SK-N-SH (cell line): ENCODE measurements around the gene PLCE1. TPM values are rescaled to one million over a fixed set of nuclear protein-coding genes. Genes with fewer than 3 reads are reported as not detected.

ENCODE experiments used
- CTCF ChIA-PET: fragments of 300-600, 350-600 bp; formaldehyde crosslinking; extraction: SDS; loops from one replicate; lab custom pipeline; 2021; lab: Yijun Ruan, JAX
- POLR2A ChIA-PET: fragments of 350-600 bp; sonication (Branson Sonifier 250); formaldehyde crosslinking; extraction: SDS; loops from one replicate; lab custom pipeline; 2020; ENCODE audit warnings: antibody characterized with exemption, inconsistent platforms; lab: Yijun Ruan, JAX
- DNase-seq: peaks from one replicate; pipeline ENCODE4 v3.0.0; 2012
- H2AFZ ChIP-seq: fragments of 200-600 bp; sonication (generic); 2 replicates; pipeline ENCODE4 v1.8.1; 2016; ENCODE audit warnings: antibody characterized with exemption, mild to moderate bottlenecking, low read depth
- H3F3A ChIP-seq: fragments of 200-600 bp; sonication (generic); replicated peaks from 2 replicates; pipeline ENCODE3; 2016; ENCODE audit warnings: antibody characterized with exemption, mild to moderate bottlenecking; ENCODE audit not compliant: insufficient read depth
- H3K27ac ChIP-seq, 2 experiments: fragments of 200-500 bp in 1 of 2; fragments of 200-600 bp in 1 of 2; sonication (Bioruptor generic) in 1 of 2; sonication (generic), shearing (Covaris generic) in 1 of 2; 2 replicates each; pipeline versions ENCODE4 v1.5.1 to v1.6.1; 2014 to 2016; ENCODE audit warnings: low read depth in 2 of 2, inconsistent platforms in 1 of 2, low read length in 1 of 2, mild to moderate bottlenecking in 1 of 2, mixed read lengths in 1 of 2
- H3K27me3 ChIP-seq: fragments of 200-600 bp; sonication (generic), shearing (Covaris generic); 2 replicates; pipeline ENCODE4 v1.6.1; 2016; ENCODE audit warnings: mixed run types; ENCODE audit not compliant: insufficient read depth
- H3K36me3 ChIP-seq, 2 experiments: fragments of 200-500 bp in 1 of 2; fragments of 200-600 bp in 1 of 2; sonication (Bioruptor generic) in 1 of 2; sonication (generic) in 1 of 2; replicated peaks in 1 of 2; 2 replicates each; pipeline versions ENCODE3 to v1.5.1; 2014 to 2016; ENCODE audit warnings: low read length in 1 of 2, mild to moderate bottlenecking in 1 of 2; ENCODE audit not compliant: insufficient read depth in 2 of 2, control insufficient read depth in 1 of 2
- H3K4me1 ChIP-seq, 2 experiments: fragments of 200-500 bp in 1 of 2; fragments of 200-600 bp in 1 of 2; sonication (Bioruptor generic) in 1 of 2; sonication (generic), shearing (Covaris generic) in 1 of 2; 2 replicates each; pipeline versions ENCODE4 v1.5.1 to v1.6.1; 2014 to 2016; ENCODE audit warnings: low read depth in 1 of 2, low read length in 1 of 2, mixed run types in 1 of 2; ENCODE audit not compliant: insufficient read depth in 2 of 2, control insufficient read depth in 1 of 2
- H3K4me2 ChIP-seq: fragments of 200-600 bp; sonication (generic), shearing (Covaris generic); 2 replicates; pipeline ENCODE4 v1.6.1; 2017; ENCODE audit warnings: mixed run types
- H3K4me3 ChIP-seq, 2 experiments: fragments of 200-500 bp in 1 of 2; fragments of 200-600 bp in 1 of 2; sonication (Bioruptor generic) in 1 of 2; sonication (generic), shearing (Covaris generic) in 1 of 2; 2 replicates each; pipeline versions ENCODE4 v1.5.1 to v1.8.1; 2014 to 2016; ENCODE audit warnings: low read depth in 2 of 2, inconsistent platforms in 1 of 2, low read length in 1 of 2, mild to moderate bottlenecking in 1 of 2, mixed read lengths in 1 of 2, moderate library complexity in 1 of 2
- H3K79me2 ChIP-seq: fragments of 200-600 bp; sonication (generic); 2 replicates; pipeline ENCODE4 v1.8.1; 2017; ENCODE audit warnings: mild to moderate bottlenecking; ENCODE audit not compliant: insufficient read depth
- H3K9ac ChIP-seq: fragments of 200-600 bp; sonication (generic); 2 replicates; pipeline ENCODE4 v1.6.1; 2017; ENCODE audit warnings: mixed run types
- H3K9me2 ChIP-seq: fragments of 200-600 bp; sonication (generic); 2 replicates; pipeline ENCODE4 v1.6.1; 2017; ENCODE audit warnings: mixed run types
- H3K9me3 ChIP-seq: fragments of 200-600 bp; sonication (generic); 2 replicates; pipeline ENCODE4 v1.6.1; 2017; ENCODE audit warnings: mixed run types, mild to moderate bottlenecking, moderate library complexity
- H4K20me1 ChIP-seq: fragments of 200-600 bp; sonication (generic); 2 replicates; pipeline ENCODE4 v1.6.1; 2017; ENCODE audit warnings: mild to moderate bottlenecking, mixed run types; ENCODE audit not compliant: insufficient read depth
- CHD2 ChIP-seq: fragments of 150-350 bp; IDR thresholded peaks from 2 replicates; pipeline ENCODE4 v1.6.1; 2018; ENCODE audit warnings: low read length; ENCODE audit not compliant: partially characterized antibody
- ELF1 ChIP-seq: IDR thresholded peaks from 2 replicates; pipeline ENCODE4 v1.4.0; 2012
- FOXJ3 ChIP-seq: sonication (generic); formaldehyde crosslinking; IDR thresholded peaks from 2 replicates; pipeline ENCODE4 v1.5.1; 2020; ENCODE audit warnings: mild to moderate bottlenecking, missing genetic modification reagents
- FOXM1 ChIP-seq: IDR thresholded peaks from 2 replicates; pipeline ENCODE4 v1.4.0; 2012; ENCODE audit warnings: low read depth, mild to moderate bottlenecking
- GABPA ChIP-seq: IDR thresholded peaks from 2 replicates; pipeline ENCODE4 v1.4.0; 2012; ENCODE audit warnings: low read depth, mild to moderate bottlenecking
- JUND ChIP-seq: IDR thresholded peaks from 2 replicates; pipeline ENCODE4 v1.4.0; 2012
- MEF2A ChIP-seq: IDR thresholded peaks from 2 replicates; pipeline ENCODE4 v1.4.0; 2012; ENCODE audit warnings: low read depth, borderline replicate concordance
- MXI1 ChIP-seq: IDR thresholded peaks from 2 replicates; pipeline ENCODE4 v1.6.1; 2012; ENCODE audit warnings: mild to moderate bottlenecking, low read depth, low read length, improper control_type of control experiment
- NRF1 ChIP-seq: IDR thresholded peaks from 2 replicates; pipeline ENCODE4 v1.6.1; 2012; ENCODE audit warnings: low read depth, mild to moderate bottlenecking, low read length
- RAD21 ChIP-seq: IDR thresholded peaks from 2 replicates; pipeline ENCODE4 v1.6.1; 2012; ENCODE audit warnings: mild to moderate bottlenecking, low read length
- RCOR1 ChIP-seq: fragments of 150-350 bp; IDR thresholded peaks from 2 replicates; pipeline ENCODE4 v1.6.1; 2017; ENCODE audit warnings: antibody characterized with exemption, low read length
- SMC3 ChIP-seq: IDR thresholded peaks from 2 replicates; pipeline ENCODE4 v1.6.1; 2012; ENCODE audit warnings: low read depth, low read length, improper control_type of control experiment
- TAF1 ChIP-seq: IDR thresholded peaks from 2 replicates; pipeline ENCODE4 v1.6.1; 2012; ENCODE audit warnings: low read depth, mild to moderate bottlenecking, low read length, moderate library complexity, borderline replicate concordance
- TEAD4 ChIP-seq: IDR thresholded peaks from 2 replicates; pipeline ENCODE4 v1.4.0; 2012; ENCODE audit warnings: mild to moderate bottlenecking, borderline replicate concordance; ENCODE audit not compliant: insufficient read depth
- WGBS: methylation state at CpG from one replicate; pipeline ENCODE4 v1.1.6; 2017; ENCODE audit warnings: low lambda C conversion rate; 5-methylcytosine and 5-hydroxymethylcytosine counted together
- polyA plus RNA-seq, 3 experiments: library from polyadenylated mRNA; depleted of rRNA; stranded (reverse); fragments of >200 nt; gene quantifications; 2 replicates each; pipeline ENCODE4 v1.2.3, GENCODE V29; 2012
- TF ChIP-seq, protein P1 (sequence below): fragments of 150-350 bp; IDR thresholded peaks from 2 replicates; pipeline ENCODE4 v1.6.1; 2016; ENCODE audit warnings: mild to moderate bottlenecking, low read depth, low read length
- TF ChIP-seq, protein P2 (sequence below): fragments of 200-600 bp; sonication (generic); IDR thresholded peaks from 2 replicates; pipeline ENCODE4 v1.6.1; 2017; ENCODE audit warnings: antibody characterized with exemption, mild to moderate bottlenecking, moderate library complexity
- TF ChIP-seq, protein P3 (sequence below): fragments of 150-350 bp; IDR thresholded peaks from 2 replicates; pipeline ENCODE4 v1.6.1; 2017; ENCODE audit warnings: antibody characterized with exemption, low read length, low read depth, borderline replicate concordance
- TF ChIP-seq, protein P4 (sequence below): IDR thresholded peaks from 2 replicates; pipeline ENCODE4; 2012
- TF ChIP-seq, protein P5 (sequence below): IDR thresholded peaks from 2 replicates; pipeline ENCODE4 v1.4.0; 2012; ENCODE audit warnings: low read depth, borderline replicate concordance

PLCE1 gene
- polyA plus RNA-seq, 1 of the 3 experiments (the other 2 are of a cell fraction) = 1.2 TPM

DNA sequence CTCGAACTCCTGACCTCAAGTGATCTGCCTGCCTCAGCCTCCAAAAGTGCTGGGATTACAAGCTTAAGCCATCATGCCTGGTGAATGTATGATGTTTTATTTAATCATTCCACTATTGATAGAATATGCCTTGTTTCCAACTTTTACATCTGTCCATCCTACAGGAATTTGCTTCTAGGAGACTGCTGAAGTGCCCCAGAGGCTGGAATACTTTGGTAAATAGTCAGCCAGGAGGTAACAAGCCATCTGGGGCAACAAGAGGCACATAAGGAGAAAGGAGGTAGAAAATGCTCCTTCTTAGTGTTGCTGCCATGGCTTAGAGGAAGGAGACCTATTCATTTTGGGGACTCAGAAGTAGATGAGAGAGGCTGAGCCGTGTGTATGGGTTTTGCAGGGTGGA is 14.8 kb downstream of the PLCE1 start:
- POLR2A ChIA-PET = no interaction called here
- no peaks in the 10 kb centered on the region for H4K20me1 ChIP-seq
- WGBS = 97% methylated on average over 2 of the region's 2 CpGs
- no peak overlapping the region for H3K9ac ChIP-seq
- H2AFZ ChIP-seq = no peak overlapping the region
- no peaks in the 10 kb centered on the region for H3K4me1 ChIP-seq
- H3K9me3 ChIP-seq = no peaks in the 10 kb centered on the region
- H3K79me2 ChIP-seq = no peaks in the 10 kb centered on the region
- no peaks in the 10 kb centered on the region for H3K36me3 ChIP-seq
- no peak overlapping the region for H3K4me3 ChIP-seq
- H3F3A ChIP-seq = peaks cover 7% of the 10 kb centered on the region
- no peaks in the 10 kb centered on the region for H3K27me3 ChIP-seq
- no peaks in the 10 kb centered on the region for H3K9me2 ChIP-seq
- CTCF ChIA-PET = no interaction called here
- no peak overlapping the region for H3K27ac ChIP-seq
- TF ChIP-seq, protein P1, sequence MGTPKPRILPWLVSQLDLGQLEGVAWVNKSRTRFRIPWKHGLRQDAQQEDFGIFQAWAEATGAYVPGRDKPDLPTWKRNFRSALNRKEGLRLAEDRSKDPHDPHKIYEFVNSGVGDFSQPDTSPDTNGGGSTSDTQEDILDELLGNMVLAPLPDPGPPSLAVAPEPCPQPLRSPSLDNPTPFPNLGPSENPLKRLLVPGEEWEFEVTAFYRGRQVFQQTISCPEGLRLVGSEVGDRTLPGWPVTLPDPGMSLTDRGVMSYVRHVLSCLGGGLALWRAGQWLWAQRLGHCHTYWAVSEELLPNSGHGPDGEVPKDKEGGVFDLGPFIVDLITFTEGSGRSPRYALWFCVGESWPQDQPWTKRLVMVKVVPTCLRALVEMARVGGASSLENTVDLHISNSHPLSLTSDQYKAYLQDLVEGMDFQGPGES = no peak
- TF ChIP-seq MEF2A (no peak), CHD2 (no peak), RCOR1 (no peak), GABPA (no peak), NRF1 (no peak), FOXJ3 (CRISPR knock-in tag) (no peak), MXI1 (no peak), JUND (no peak), ELF1 (no peak), SMC3 (no peak)
- TF ChIP-seq, protein P2, sequence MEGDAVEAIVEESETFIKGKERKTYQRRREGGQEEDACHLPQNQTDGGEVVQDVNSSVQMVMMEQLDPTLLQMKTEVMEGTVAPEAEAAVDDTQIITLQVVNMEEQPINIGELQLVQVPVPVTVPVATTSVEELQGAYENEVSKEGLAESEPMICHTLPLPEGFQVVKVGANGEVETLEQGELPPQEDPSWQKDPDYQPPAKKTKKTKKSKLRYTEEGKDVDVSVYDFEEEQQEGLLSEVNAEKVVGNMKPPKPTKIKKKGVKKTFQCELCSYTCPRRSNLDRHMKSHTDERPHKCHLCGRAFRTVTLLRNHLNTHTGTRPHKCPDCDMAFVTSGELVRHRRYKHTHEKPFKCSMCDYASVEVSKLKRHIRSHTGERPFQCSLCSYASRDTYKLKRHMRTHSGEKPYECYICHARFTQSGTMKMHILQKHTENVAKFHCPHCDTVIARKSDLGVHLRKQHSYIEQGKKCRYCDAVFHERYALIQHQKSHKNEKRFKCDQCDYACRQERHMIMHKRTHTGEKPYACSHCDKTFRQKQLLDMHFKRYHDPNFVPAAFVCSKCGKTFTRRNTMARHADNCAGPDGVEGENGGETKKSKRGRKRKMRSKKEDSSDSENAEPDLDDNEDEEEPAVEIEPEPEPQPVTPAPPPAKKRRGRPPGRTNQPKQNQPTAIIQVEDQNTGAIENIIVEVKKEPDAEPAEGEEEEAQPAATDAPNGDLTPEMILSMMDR = no peak
- TF ChIP-seq, protein P3, sequence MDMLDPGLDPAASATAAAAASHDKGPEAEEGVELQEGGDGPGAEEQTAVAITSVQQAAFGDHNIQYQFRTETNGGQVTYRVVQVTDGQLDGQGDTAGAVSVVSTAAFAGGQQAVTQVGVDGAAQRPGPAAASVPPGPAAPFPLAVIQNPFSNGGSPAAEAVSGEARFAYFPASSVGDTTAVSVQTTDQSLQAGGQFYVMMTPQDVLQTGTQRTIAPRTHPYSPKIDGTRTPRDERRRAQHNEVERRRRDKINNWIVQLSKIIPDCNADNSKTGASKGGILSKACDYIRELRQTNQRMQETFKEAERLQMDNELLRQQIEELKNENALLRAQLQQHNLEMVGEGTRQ = no peak
- TF ChIP-seq, protein P4, sequence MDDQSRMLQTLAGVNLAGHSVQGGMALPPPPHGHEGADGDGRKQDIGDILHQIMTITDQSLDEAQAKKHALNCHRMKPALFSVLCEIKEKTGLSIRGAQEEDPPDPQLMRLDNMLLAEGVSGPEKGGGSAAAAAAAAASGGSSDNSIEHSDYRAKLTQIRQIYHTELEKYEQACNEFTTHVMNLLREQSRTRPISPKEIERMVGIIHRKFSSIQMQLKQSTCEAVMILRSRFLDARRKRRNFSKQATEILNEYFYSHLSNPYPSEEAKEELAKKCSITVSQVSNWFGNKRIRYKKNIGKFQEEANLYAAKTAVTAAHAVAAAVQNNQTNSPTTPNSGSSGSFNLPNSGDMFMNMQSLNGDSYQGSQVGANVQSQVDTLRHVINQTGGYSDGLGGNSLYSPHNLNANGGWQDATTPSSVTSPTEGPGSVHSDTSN = no peak
- H3K4me2 ChIP-seq = no peak overlapping the region
- no peak for DNase-seq

DNA sequence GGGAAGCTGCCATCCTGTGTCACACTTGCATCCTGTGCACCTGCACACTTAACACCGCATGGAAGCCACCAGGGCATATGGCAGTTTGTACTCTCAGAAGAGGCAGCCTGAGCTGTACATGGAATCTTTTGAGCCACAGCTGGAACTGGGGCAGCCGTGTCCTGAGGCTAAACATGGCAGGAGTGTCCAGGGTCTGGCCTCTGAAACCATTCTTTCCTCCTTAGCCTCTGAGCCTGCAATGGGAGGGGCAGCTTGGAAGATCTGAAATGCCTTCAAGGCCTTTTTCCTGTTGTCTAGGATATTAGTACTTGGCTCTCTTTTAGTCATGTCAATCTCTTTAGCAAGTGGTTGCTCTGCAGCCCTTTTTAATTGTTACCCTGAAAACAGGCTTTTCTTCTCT is 16.4 kb downstream of the PLCE1 start:
- Histone ChIP-seq H3K9me2 (no peaks in the 10 kb centered on the region), H3K4me2 (no peak overlapping the region), H3K9ac (no peak overlapping the region), H3F3A (peaks cover 7% of the 10 kb centered on the region), H4K20me1 (no peaks in the 10 kb centered on the region), H2AFZ (no peak overlapping the region), H3K27me3 (no peaks in the 10 kb centered on the region), H3K9me3 (no peaks in the 10 kb centered on the region), H3K79me2 (no peaks in the 10 kb centered on the region), H3K4me1 (no peaks in the 10 kb centered on the region), H3K36me3 (no peaks in the 10 kb centered on the region), H3K27ac (no peak overlapping the region), H3K4me3 (no peak overlapping the region)
- no peak for DNase-seq
- POLR2A ChIA-PET = no interaction called here
- 67% methylated on average over 1 of the region's 2 CpGs for WGBS
- CTCF ChIA-PET = no interaction called here
- TF ChIP-seq RCOR1 = no peak
- TF ChIP-seq, protein P5, sequence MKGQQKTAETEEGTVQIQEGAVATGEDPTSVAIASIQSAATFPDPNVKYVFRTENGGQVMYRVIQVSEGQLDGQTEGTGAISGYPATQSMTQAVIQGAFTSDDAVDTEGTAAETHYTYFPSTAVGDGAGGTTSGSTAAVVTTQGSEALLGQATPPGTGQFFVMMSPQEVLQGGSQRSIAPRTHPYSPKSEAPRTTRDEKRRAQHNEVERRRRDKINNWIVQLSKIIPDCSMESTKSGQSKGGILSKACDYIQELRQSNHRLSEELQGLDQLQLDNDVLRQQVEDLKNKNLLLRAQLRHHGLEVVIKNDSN = no peak
- TF ChIP-seq JUND = no peak
- TF ChIP-seq TEAD4 = no peak
- TF ChIP-seq, protein P2 = no peak
- no peak for TF ChIP-seq TAF1
- no peak for TF ChIP-seq FOXM1
- TF ChIP-seq, protein P1 = no peak
- no peak for TF ChIP-seq NRF1
- no peak for TF ChIP-seq RAD21
- TF ChIP-seq MEF2A = no peak
